Heart left ventricle (tissue), 13 donors: Measurements from ENCODE around the gene CASP7.

Experiments used
- CTCF ChIP-seq, 12 donors: fragments of 200-600 bp; sonication (generic) in 4 of 12; IDR thresholded peaks; one replicate each; pipeline versions ENCODE4 v1.5.0 to v1.8.0; 2018 to 2022; ENCODE audit warnings: antibody characterized with exemption in 12 of 12, mild to moderate bottlenecking in 5 of 12
- POLR2A ChIP-seq, 2 donors: fragments of 450-650 bp; IDR thresholded peaks; one replicate each; pipeline ENCODE4 v1.6.1; 2017; ENCODE audit warnings: antibody characterized with exemption in 2 of 2, mild to moderate bottlenecking in 2 of 2, moderate library complexity in 2 of 2
- donor health status: ischemic (EF 13 %, LVEDD 7.1; RV severe dilation, severe dysfunction).
- donor health status: DM: no; HTN: yes; CAD: no.
- donor health status: DM: no; HTN: no; CAD: no.
- donor health status: ischemic (EF 25% LVEDD 6.9; RV normal size, moderate dysfunction).
- donor health status: ischemic (EF 25% LVEDD 5.7; RV mildly dilated, moderate dysfunction).
- donor health status: ischemic (EF 35%, LVEDD 5.7; RV mildly dilated, moderate dysfunction).
- donor health status: nonischemic (EF 11% LVEDD 7.7; RV severe dilation, severe dysfunction).
- donor health status: DM: yes; HTN: yes; CAD: no.
- donor health status: PGD.
- donor health status: ischemic (EF 29% LVEDD 5.4; RV normal size, mild dysfunction).
- donor health status: nonischemic (EF 23%, LVEDD 6.1; RV moderate dilation, normal function).

- TF ChIP-seq CTCF (IDR thresholded peaks at IDR 0.05) (no peak), POLR2A (IDR thresholded peaks at IDR 0.05) (no peak)
Measured at GRCh38 chr10:113697595-113697994, 17.9 kb downstream of the CASP7 start.
